Activated CD4-positive, alpha-beta memory T cell treated with anti-CD3 and anti-CD28 coated beads for 36 hours (primary cell): Measurements from ENCODE around the gene HSPB1. TPM values are rescaled to one million over a fixed set of nuclear protein-coding genes. Genes with fewer than 3 reads are reported as not detected.

ENCODE experiments used
- CTCF ChIA-PET: fragments of 350-600 bp; sonication (Branson Sonifier 250); formaldehyde crosslinking; loops from one replicate; lab custom pipeline; 2021; ENCODE audit warnings: antibody characterized with exemption, inconsistent platforms; lab: Charles Lee
- POLR2A ChIA-PET: fragments of 350-600 bp; sonication (Branson Sonifier 250); formaldehyde crosslinking; loops from one replicate; lab custom pipeline; 2021; ENCODE audit warnings: antibody characterized with exemption; lab: Charles Lee
- DNase-seq: peaks from one replicate; pipeline ENCODE4 v3.0.0-alpha.2; 2020
- H3K27ac Mint-ChIP-seq: one replicate; pipeline ENCODE4 v1.8.0; 2021; ENCODE audit warnings: mixed read lengths
- H3K27me3 Mint-ChIP-seq: one replicate; pipeline ENCODE4 v1.8.0; 2021; ENCODE audit warnings: mixed read lengths
- H3K36me3 Mint-ChIP-seq: one replicate; pipeline ENCODE4 v1.8.0; 2021; ENCODE audit warnings: mixed read lengths
- H3K4me1 Mint-ChIP-seq: one replicate; pipeline ENCODE4 v1.8.0; 2021; ENCODE audit warnings: low read depth, mixed read lengths
- H3K4me3 Mint-ChIP-seq: one replicate; pipeline ENCODE4 v1.8.0; 2021; ENCODE audit warnings: mild to moderate bottlenecking, mixed read lengths
- H3K9me3 Mint-ChIP-seq: one replicate; pipeline ENCODE4 v1.8.0; 2021; ENCODE audit warnings: mixed read lengths
- intact Hi-C: fragments of 100-400 bp; cut with micrococcal nuclease; formaldehyde crosslinking; loops from one replicate; pipeline ENCODE4 v1.15.1; 2023
- total RNA-seq, 2 experiments: library from RNA; stranded (reverse); gene quantifications; one replicate each; pipeline ENCODE4 v1.2.3, GENCODE V29; 2021

Gene HSPB1
- total RNA-seq, 2 experiments from 2014 or later: 119 to 127 TPM

DNA sequence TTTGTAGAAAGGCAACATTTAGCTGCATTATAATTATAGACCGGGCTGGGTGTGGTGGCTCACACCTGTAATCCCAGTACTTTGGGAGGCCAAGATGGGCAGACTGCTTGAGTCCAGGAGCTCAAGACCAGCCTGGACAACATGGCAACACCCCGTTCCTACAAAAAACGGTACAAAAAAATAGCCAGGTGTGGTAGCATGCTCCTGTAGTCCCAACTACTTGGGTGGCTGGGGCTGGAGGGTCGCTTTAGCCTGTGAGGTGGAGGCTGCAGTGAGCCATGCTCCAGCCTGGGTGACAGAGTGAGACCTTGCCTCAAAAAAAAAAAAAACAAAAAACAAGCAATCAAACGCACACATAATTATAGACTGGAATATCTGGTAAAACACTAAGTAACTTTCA lies 51.3 kb downstream of the HSPB1 start:
- H3K27me3 Mint-ChIP-seq: no peaks in the 10 kb centered on the region
- no peak overlapping the region for H3K27ac Mint-ChIP-seq
- ChIA-PET CTCF (no interaction called here), POLR2A (no interaction called here)
- H3K4me1 Mint-ChIP-seq: peaks cover 64% of the 10 kb centered on the region
- no peak for DNase-seq
- intact Hi-C loops: no loop called here
- H3K36me3 Mint-ChIP-seq: peaks cover 54% of the 10 kb centered on the region
- no peaks in the 10 kb centered on the region for H3K9me3 Mint-ChIP-seq
- H3K4me3 Mint-ChIP-seq: no peak overlapping the region

Other genes with a start within 250 kb of the HSPB1 start
- gene SRRM3, start 100.8 kb upstream of the HSPB1 start, total RNA-seq: not detected
- gene YWHAG, start 56.3 kb downstream of the HSPB1 start, total RNA-seq: 100 to 1,000 TPM; 127 TPM
- gene SSC4D, start 107.0 kb downstream of the HSPB1 start, total RNA-seq: under 1 TPM; 0.81 to 0.87 TPM
- 10 to 100 TPM; 19.4 to 20.4 TPM for gene ZP3, start 122.3 kb downstream of the HSPB1 start, total RNA-seq
- gene DTX2, start 159.0 kb downstream of the HSPB1 start, total RNA-seq: 10 to 100 TPM; 15.9 to 16.5 TPM
- 1 to 10 TPM in 1 of 2 experiments, under 1 TPM in 1; 0.65 to 1.6 TPM for gene UPK3B, start 207.9 kb downstream of the HSPB1 start, total RNA-seq
- under 1 TPM; 0.19 TPM for gene SPDYE16, start 240.6 kb downstream of the HSPB1 start, total RNA-seq